PC-9 (cell line): ENCODE results near the gene SFI1. TPM values are rescaled to one million over a fixed set of nuclear protein-coding genes. Genes with fewer than 3 reads are reported as not detected.

Experiments
- BruUV-seq: library from RNA; stranded (reverse); fragments of 400-500 nt; replicated peaks from 2 replicates; lab custom pipeline; 2021; lab: Mats Ljungman, UMichigan
- CTCF ChIA-PET: fragments of 300-600 bp; sonication (Branson Sonifier 250); formaldehyde crosslinking; loops from one replicate; lab custom pipeline; 2022; ENCODE audit warnings: antibody characterized with exemption; lab: Charles Lee
- POLR2A ChIA-PET: fragments of 300-600 bp; sonication (Branson Sonifier 250); formaldehyde crosslinking; loops from one replicate; lab custom pipeline; 2022; ENCODE audit warnings: antibody characterized with exemption; ENCODE audit not compliant: unreplicated experiment; lab: Charles Lee
- DNase-seq, 2 experiments: peaks; one replicate each; pipeline versions ENCODE4 v3.0.0 to v3.0.0-alpha.2; 2015 to 2022; ENCODE audit warnings: mixed read lengths in 1 of 2
- H2AFZ ChIP-seq: fragments of 200-600 bp; sonication (generic); 2 replicates; pipeline ENCODE4 v1.8.1; 2017; ENCODE audit warnings: antibody characterized with exemption
- H3F3A ChIP-seq: fragments of 200-600 bp; sonication (generic); 2 replicates; pipeline ENCODE4 v1.8.1; 2017; ENCODE audit warnings: antibody characterized with exemption, mild to moderate bottlenecking, low read depth; ENCODE audit not compliant: insufficient read depth
- H3K27ac ChIP-seq: fragments of 200-600 bp; sonication (generic); 2 replicates; pipeline ENCODE4 v1.6.1; 2016; ENCODE audit warnings: mixed run types
- H3K27me3 ChIP-seq: fragments of 200-600 bp; sonication (generic); 2 replicates; pipeline ENCODE4 v1.6.1; 2016; ENCODE audit warnings: low read depth, mixed run types; ENCODE audit not compliant: insufficient read depth
- H3K36me3 ChIP-seq: fragments of 200-600 bp; sonication (generic); 2 replicates; pipeline ENCODE4 v1.6.1; 2016; ENCODE audit warnings: low read depth, mixed run types
- H3K4me1 ChIP-seq: fragments of 200-600 bp; sonication (generic); replicated peaks from 2 replicates; pipeline ENCODE4 v1.6.1; 2016; ENCODE audit warnings: mixed run types; ENCODE audit not compliant: insufficient read depth
- H3K4me2 ChIP-seq: fragments of 200-600 bp; sonication (generic); 2 replicates; pipeline ENCODE4 v1.6.1; 2017; ENCODE audit warnings: mixed run types
- H3K4me3 ChIP-seq: fragments of 200-600 bp; sonication (generic); 2 replicates; pipeline ENCODE4 v1.6.1; 2016; ENCODE audit warnings: mixed run types
- H3K79me2 ChIP-seq: fragments of 200-600 bp; sonication (generic); 2 replicates; pipeline ENCODE4 v1.6.1; 2017; ENCODE audit warnings: low read depth, mixed run types
- H3K9me2 ChIP-seq: fragments of 200-600 bp; sonication (generic); 2 replicates; pipeline ENCODE4 v1.8.1; 2017; ENCODE audit warnings: mild to moderate bottlenecking; ENCODE audit not compliant: insufficient read depth
- H3K9me3 ChIP-seq: fragments of 200-600 bp; sonication (generic); 2 replicates; pipeline ENCODE4 v1.8.1; 2016; ENCODE audit warnings: low read depth; ENCODE audit not compliant: insufficient read depth
- H4K20me1 ChIP-seq: fragments of 200-600 bp; sonication (generic); 2 replicates; pipeline ENCODE4 v1.8.1; 2017; ENCODE audit not compliant: insufficient read depth
- CTCF ChIP-seq: fragments of 200-600 bp; sonication (generic); conservative IDR thresholded peaks from 2 replicates; pipeline ENCODE4 v1.6.1; 2017; ENCODE audit warnings: mixed run types, antibody characterized with exemption, mild to moderate bottlenecking, moderate library complexity
- EZH2 ChIP-seq: fragments of 200-600 bp; sonication (generic); IDR thresholded peaks from 2 replicates; pipeline ENCODE4 v1.8.0; 2017; ENCODE audit warnings: antibody characterized with exemption, low read depth
- intact Hi-C: fragments of 100-400 bp; cut with micrococcal nuclease; formaldehyde crosslinking; loops from one replicate; pipeline ENCODE4 v1.10.0; 2022; ENCODE audit not compliant: unreplicated experiment
- total RNA-seq: library from RNA; stranded (reverse); gene quantifications from 2 replicates; pipeline ENCODE4 v1.2.3, GENCODE V29; 2021

The SFI1 gene
- total RNA-seq, 1 experiment from 2014 or later, result 57.9 TPM

- intact Hi-C loops, result no loop called here
- Histone ChIP-seq H3K4me3 (no peak overlapping the region), H4K20me1 (peaks cover 12% of the 10 kb centered on the region), H3K27me3 (no peaks in the 10 kb centered on the region), H3K27ac (peak overlapping the region; percentile 74), H3K79me2 (peaks cover 92% of the 10 kb centered on the region), H3K9me3 (no peaks in the 10 kb centered on the region), H2AFZ (no peak overlapping the region), H3K9me2 (no peaks in the 10 kb centered on the region), H3K4me2 (no peak overlapping the region), H3K36me3 (peaks cover 23% of the 10 kb centered on the region), H3K4me1 (peaks cover 60% of the 10 kb centered on the region), H3F3A (peaks cover 39% of the 10 kb centered on the region)
- no peak for DNase-seq
- BruUV-seq, result no TSS peak
- POLR2A ChIA-PET, result no interaction called here
- CTCF ChIA-PET, result no interaction called here
- TF ChIP-seq EZH2 (no peak), CTCF (no peak)
Observed at GRCh38 chr22:31652088-31652487, 155.8 kb downstream of the SFI1 start.

GRCh38 chr22:31652911-31653684 lies 156.8 kb downstream of the SFI1 start:
- no peak overlapping the region for H3K4me2 ChIP-seq
- H3K27ac ChIP-seq, result peak overlapping the region; percentile 74
- intact Hi-C loops, result no loop called here
- peaks cover 50% of the 10 kb centered on the region for H3K4me1 ChIP-seq
- H3K36me3 ChIP-seq, result peaks cover 13% of the 10 kb centered on the region
- CTCF ChIA-PET, result no interaction called here
- H4K20me1 ChIP-seq, result peaks cover 18% of the 10 kb centered on the region
- H3F3A ChIP-seq, result peaks cover 29% of the 10 kb centered on the region
- TF ChIP-seq CTCF (no peak), EZH2 (no peak)
- H3K9me2 ChIP-seq, result no peaks in the 10 kb centered on the region
- no peak overlapping the region for H2AFZ ChIP-seq
- POLR2A ChIA-PET, result interaction anchor here (0.7 kb wide), 1 partner anchor 9 kb away, joined by 3 read pairs; the partner anchor contains the start of gene PISD
- H3K9me3 ChIP-seq, result no peaks in the 10 kb centered on the region
- no peak for DNase-seq
- no peaks in the 10 kb centered on the region for H3K27me3 ChIP-seq
- H3K4me3 ChIP-seq, result no peak overlapping the region
- H3K79me2 ChIP-seq, result peaks cover 93% of the 10 kb centered on the region
- BruUV-seq, result no TSS peak

- Histone ChIP-seq H3K4me2 (no peak overlapping the region), H2AFZ (no peak overlapping the region), H3K27me3 (no peaks in the 10 kb centered on the region), H3K79me2 (peaks cover 95% of the 10 kb centered on the region), H3K4me1 (peaks cover 48% of the 10 kb centered on the region), H3K27ac (peak overlapping the region; percentile 30), H3F3A (peaks cover 25% of the 10 kb centered on the region), H3K36me3 (peaks cover 9% of the 10 kb centered on the region; the same call in 1 of the 2 replicates), H3K9me3 (no peaks in the 10 kb centered on the region), H3K4me3 (no peak overlapping the region), H4K20me1 (peaks cover 23% of the 10 kb centered on the region), H3K9me2 (no peaks in the 10 kb centered on the region)
- intact Hi-C loops, result no loop called here
- DNase-seq, result no peak
- no peak for TF ChIP-seq CTCF
- ChIA-PET POLR2A (no interaction called here), CTCF (no interaction called here)
- BruUV-seq, result no TSS peak
Observed at GRCh38 chr22:31653944-31654343, 157.6 kb downstream of the SFI1 start.
